Measurements from ENCODE around the gene HOXD11.

GRCh38 chr2:176066645-176067588, 40.2 kb upstream of the HOXD11 start:
- TF ChIP-seq CTCF (IDR thresholded peaks at IDR 0.05) (no peak), POLR2A (IDR thresholded peaks at IDR 0.05) (no peak)

All from body of pancreas (tissue), 4 donors.